ENCODE measurements around the gene MARK1. TPM values are rescaled to one million over a fixed set of nuclear protein-coding genes. Genes with fewer than 3 reads are reported as not detected.

The MARK1 gene
- polyA plus RNA-seq, 1 of the 3 experiments (the other 2 are of a cell fraction): 3.1 TPM

GRCh38 chr1:220681220-220681880, 153.4 kb downstream of the MARK1 start:
- POLR2A ChIA-PET: no interaction called here

More at GRCh38 chr1:220681220-220681880, 153.4 kb downstream of the MARK1 start:
- no peak overlapping the region for H3K4me3 ChIP-seq (ENCODE audit: low read depth in 2 of 2, low read length in 1 of 2)
- 80% methylated on average over 10 of the region's 10 CpGs for WGBS (ENCODE audit: low lambda C conversion rate)
- H3F3A ChIP-seq (replicated peaks; ENCODE audit: insufficient read depth): no peaks in the 10 kb centered on the region
- no peaks in the 10 kb centered on the region for H3K36me3 ChIP-seq (replicated peaks in 1 of 2; ENCODE audit: control insufficient read depth in 1 of 2, insufficient read depth in 2 of 2, low read length in 1 of 2)
- H3K9me2 ChIP-seq: no peaks in the 10 kb centered on the region
- H2AFZ ChIP-seq (ENCODE audit: low read depth): no peak overlapping the region
- no peak for DNase-seq
- H4K20me1 ChIP-seq (ENCODE audit: insufficient read depth): no peaks in the 10 kb centered on the region
- no peak overlapping the region for H3K9ac ChIP-seq
- no peak overlapping the region for H3K27ac ChIP-seq (ENCODE audit: low read depth in 2 of 2, low read length in 1 of 2)
- no peaks in the 10 kb centered on the region for H3K27me3 ChIP-seq (ENCODE audit: insufficient read depth)
- H3K4me2 ChIP-seq: no peak overlapping the region
- no peak for TF ChIP-seq ZBTB33 (IDR thresholded peaks at IDR 0.05; ENCODE audit: borderline replicate concordance, low read depth)
- TF ChIP-seq, protein P1, sequence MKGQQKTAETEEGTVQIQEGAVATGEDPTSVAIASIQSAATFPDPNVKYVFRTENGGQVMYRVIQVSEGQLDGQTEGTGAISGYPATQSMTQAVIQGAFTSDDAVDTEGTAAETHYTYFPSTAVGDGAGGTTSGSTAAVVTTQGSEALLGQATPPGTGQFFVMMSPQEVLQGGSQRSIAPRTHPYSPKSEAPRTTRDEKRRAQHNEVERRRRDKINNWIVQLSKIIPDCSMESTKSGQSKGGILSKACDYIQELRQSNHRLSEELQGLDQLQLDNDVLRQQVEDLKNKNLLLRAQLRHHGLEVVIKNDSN (IDR thresholded peaks at IDR 0.05; ENCODE audit: borderline replicate concordance, low read depth): no peak
- no peak for TF ChIP-seq FOSL2 (IDR thresholded peaks at IDR 0.05; ENCODE audit: borderline replicate concordance, low read depth)
- TF ChIP-seq MAX (IDR thresholded peaks at IDR 0.05; ENCODE audit: low read depth): no peak
- no peak for TF ChIP-seq POLR2AphosphoS5 (IDR thresholded peaks at IDR 0.05; ENCODE audit: low read depth, low read length)
- TF ChIP-seq RFX5 (IDR thresholded peaks at IDR 0.05; ENCODE audit: low read length): no peak
- no peak for TF ChIP-seq ELF1 (IDR thresholded peaks at IDR 0.05)
- TF ChIP-seq, protein P2, sequence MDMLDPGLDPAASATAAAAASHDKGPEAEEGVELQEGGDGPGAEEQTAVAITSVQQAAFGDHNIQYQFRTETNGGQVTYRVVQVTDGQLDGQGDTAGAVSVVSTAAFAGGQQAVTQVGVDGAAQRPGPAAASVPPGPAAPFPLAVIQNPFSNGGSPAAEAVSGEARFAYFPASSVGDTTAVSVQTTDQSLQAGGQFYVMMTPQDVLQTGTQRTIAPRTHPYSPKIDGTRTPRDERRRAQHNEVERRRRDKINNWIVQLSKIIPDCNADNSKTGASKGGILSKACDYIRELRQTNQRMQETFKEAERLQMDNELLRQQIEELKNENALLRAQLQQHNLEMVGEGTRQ (IDR thresholded peaks at IDR 0.05; ENCODE audit: borderline replicate concordance, low read depth, low read length): no peak
- TF ChIP-seq, protein P3, sequence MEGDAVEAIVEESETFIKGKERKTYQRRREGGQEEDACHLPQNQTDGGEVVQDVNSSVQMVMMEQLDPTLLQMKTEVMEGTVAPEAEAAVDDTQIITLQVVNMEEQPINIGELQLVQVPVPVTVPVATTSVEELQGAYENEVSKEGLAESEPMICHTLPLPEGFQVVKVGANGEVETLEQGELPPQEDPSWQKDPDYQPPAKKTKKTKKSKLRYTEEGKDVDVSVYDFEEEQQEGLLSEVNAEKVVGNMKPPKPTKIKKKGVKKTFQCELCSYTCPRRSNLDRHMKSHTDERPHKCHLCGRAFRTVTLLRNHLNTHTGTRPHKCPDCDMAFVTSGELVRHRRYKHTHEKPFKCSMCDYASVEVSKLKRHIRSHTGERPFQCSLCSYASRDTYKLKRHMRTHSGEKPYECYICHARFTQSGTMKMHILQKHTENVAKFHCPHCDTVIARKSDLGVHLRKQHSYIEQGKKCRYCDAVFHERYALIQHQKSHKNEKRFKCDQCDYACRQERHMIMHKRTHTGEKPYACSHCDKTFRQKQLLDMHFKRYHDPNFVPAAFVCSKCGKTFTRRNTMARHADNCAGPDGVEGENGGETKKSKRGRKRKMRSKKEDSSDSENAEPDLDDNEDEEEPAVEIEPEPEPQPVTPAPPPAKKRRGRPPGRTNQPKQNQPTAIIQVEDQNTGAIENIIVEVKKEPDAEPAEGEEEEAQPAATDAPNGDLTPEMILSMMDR (IDR thresholded peaks at IDR 0.05): no peak
- TF ChIP-seq REST (IDR thresholded peaks at IDR 0.05; ENCODE audit: low read depth, low read length): no peak
- TF ChIP-seq RXRA (IDR thresholded peaks at IDR 0.05; ENCODE audit: borderline replicate concordance, low read depth): no peak
- no peaks in the 10 kb centered on the region for H3K9me3 ChIP-seq
- CTCF ChIA-PET: interaction anchor here (0.8 to 1.8 kb wide), 13 partner anchors 8 to 401 kb away, joined by 3 to 13 read pairs (median 3); no protein-coding TSS in a partner anchor
- no peaks in the 10 kb centered on the region for H3K4me1 ChIP-seq (ENCODE audit: control insufficient read depth in 1 of 2, insufficient read depth in 2 of 2, low read depth in 1 of 2, low read length in 1 of 2)
- no peaks in the 10 kb centered on the region for H3K79me2 ChIP-seq (ENCODE audit: insufficient read depth)

All from SK-N-SH (cell line).